GM06990 (cell line): Measurements from ENCODE around the gene CDK5RAP2.

Source experiments
- DNase-seq: peaks from one replicate; pipeline ENCODE4 v3.0.0-alpha.2; 2011; ENCODE audit not compliant: insufficient read length; ENCODE audit errors: extremely low read depth
- H3K27me3 ChIP-seq: replicated peaks from 2 replicates; pipeline ENCODE4 v1.6.0; 2011; ENCODE audit warnings: low read length; ENCODE audit not compliant: control insufficient read depth, insufficient read depth
- H3K36me3 ChIP-seq: 2 replicates; pipeline ENCODE4 v1.5.1; 2011; ENCODE audit warnings: low read length; ENCODE audit not compliant: control insufficient read depth, insufficient read depth
- H3K4me3 ChIP-seq: replicated peaks from 2 replicates; pipeline ENCODE4 v1.5.1; 2011; ENCODE audit warnings: low read depth, mild to moderate bottlenecking, control low read depth, low read length
- TF ChIP-seq, protein P1 (sequence below): IDR thresholded peaks from 2 replicates; pipeline ENCODE4 v1.5.1; 2011; ENCODE audit warnings: low read length, control low read depth, mild to moderate bottlenecking, inconsistent platforms; ENCODE audit not compliant: insufficient read depth, poor library complexity, severe bottlenecking

Gene CDK5RAP2

DNA sequence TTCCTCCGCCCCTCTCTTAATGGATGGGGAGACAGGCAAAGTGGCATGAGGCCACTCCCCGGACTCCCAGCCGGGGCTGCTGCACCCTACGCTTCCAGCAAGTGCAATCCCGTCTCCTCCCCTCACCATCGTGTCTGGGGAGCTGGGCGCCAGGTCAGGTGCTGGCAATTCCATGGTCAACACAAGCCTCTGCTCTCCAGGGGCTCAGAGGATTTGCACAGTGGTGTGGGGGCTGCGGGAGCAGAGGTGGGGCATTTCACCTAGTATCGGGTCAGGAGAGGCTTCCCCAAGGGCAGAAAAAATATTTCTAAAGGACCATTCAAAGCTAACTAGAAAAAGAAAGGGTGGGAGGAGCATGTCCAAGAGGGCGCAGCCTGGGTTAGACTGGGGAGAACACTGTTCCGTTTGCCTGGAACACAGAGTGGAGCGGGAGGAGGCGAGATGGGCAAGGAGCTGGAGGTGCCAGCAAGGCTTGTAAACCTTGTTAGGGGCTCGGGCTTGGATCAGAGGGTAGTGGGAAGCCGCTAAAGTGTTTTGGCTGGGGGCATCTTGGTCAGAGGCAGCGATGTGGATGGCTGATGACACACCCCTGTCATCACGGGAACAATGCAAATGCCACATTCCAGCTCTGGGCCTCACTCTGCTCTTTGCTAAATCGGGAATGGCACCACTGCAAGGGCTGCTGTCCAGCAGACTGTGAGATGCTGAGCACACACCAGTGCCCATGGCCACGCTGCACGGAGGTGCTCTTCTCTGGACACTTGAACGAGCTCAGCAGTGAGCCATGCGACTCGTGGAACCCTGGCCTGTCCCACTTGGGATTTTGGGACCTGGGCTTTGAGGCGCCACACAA is 191.7 kb downstream of the CDK5RAP2 start:
- H3K4me3 ChIP-seq, result no peak overlapping the region
- DNase-seq, result no peak
- TF ChIP-seq, protein P1, sequence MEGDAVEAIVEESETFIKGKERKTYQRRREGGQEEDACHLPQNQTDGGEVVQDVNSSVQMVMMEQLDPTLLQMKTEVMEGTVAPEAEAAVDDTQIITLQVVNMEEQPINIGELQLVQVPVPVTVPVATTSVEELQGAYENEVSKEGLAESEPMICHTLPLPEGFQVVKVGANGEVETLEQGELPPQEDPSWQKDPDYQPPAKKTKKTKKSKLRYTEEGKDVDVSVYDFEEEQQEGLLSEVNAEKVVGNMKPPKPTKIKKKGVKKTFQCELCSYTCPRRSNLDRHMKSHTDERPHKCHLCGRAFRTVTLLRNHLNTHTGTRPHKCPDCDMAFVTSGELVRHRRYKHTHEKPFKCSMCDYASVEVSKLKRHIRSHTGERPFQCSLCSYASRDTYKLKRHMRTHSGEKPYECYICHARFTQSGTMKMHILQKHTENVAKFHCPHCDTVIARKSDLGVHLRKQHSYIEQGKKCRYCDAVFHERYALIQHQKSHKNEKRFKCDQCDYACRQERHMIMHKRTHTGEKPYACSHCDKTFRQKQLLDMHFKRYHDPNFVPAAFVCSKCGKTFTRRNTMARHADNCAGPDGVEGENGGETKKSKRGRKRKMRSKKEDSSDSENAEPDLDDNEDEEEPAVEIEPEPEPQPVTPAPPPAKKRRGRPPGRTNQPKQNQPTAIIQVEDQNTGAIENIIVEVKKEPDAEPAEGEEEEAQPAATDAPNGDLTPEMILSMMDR, result no peak
- H3K36me3 ChIP-seq, result peaks cover 26% of the 10 kb centered on the region
- H3K27me3 ChIP-seq, result no peaks in the 10 kb centered on the region

DNA sequence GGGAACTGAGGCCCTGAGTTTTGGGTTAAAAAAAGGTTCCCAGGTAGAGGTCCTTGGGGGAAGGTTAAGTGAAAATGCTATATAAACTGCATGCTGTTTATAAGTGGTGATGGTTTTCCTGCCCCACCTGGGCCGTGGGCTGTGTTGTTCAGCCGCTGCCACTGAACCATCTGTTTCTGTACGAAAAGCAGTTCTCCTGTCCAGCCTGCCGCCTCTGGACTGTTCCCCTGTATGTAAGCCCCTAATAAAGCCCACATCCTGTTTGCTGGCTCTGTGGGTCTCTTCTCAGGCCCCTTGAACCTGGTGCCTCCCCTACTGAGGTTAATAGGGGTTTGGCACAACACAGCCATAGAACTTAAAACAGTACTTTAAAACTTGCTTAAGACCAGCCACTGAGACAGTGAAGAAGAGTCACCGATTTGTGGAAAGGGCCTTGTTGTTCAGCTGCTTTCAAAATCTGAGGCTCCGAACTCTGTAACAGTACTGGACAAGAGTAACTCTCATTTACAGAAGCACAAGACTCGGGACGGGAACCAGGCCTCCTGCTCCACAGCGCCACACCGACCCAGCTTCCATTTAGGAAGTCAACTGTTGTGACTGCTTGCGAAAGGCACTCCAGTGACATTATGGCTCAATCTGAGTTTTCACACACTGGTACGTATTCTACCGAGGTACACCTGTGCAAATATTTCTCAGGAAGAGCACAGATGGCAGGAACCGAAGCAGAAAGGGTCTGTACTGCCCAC is 192.5 kb downstream of the CDK5RAP2 start:
- TF ChIP-seq, protein P1, result no peak
- Histone ChIP-seq H3K4me3 (no peak overlapping the region), H3K36me3 (peaks cover 20% of the 10 kb centered on the region), H3K27me3 (no peaks in the 10 kb centered on the region)
- no peak for DNase-seq

DNA sequence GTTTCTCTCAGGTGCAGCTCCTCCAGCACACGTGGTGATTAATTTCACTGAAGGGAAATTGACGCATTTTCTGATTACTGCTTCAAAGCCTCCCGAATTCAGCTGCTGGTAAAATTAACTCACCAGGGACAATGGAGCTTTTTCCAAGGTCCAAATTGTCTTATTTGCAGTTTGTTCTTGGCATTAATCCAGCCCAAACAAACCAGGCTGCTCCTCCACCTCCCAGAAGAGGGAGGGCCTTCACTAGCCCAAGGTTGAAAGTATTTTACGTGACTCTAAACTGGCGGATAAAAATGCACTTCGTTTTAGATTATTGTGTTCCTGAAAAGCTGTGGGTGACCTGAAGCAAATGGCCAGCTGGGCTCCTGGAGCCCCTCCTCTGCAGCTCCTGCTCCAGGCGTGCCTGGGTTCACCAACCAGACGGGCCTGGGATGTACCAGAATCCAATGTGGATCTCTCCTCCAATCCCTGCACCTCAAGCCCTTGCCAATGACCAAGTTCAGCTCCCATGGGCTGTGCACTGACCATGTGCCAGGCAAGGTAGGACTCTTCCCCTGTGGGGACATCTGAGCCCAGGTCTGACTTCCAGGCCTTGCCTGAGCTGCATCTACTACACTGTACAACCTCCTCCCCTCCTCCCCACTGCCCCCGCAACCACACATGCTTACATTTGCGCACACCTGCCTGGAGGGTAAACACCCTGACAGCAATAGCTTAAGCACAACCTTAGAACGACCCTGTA is 193.4 kb downstream of the CDK5RAP2 start:
- no peak for DNase-seq
- Histone ChIP-seq H3K36me3 (peaks cover 13% of the 10 kb centered on the region), H3K4me3 (no peak overlapping the region), H3K27me3 (no peaks in the 10 kb centered on the region)
- TF ChIP-seq, protein P1, result no peak

DNA sequence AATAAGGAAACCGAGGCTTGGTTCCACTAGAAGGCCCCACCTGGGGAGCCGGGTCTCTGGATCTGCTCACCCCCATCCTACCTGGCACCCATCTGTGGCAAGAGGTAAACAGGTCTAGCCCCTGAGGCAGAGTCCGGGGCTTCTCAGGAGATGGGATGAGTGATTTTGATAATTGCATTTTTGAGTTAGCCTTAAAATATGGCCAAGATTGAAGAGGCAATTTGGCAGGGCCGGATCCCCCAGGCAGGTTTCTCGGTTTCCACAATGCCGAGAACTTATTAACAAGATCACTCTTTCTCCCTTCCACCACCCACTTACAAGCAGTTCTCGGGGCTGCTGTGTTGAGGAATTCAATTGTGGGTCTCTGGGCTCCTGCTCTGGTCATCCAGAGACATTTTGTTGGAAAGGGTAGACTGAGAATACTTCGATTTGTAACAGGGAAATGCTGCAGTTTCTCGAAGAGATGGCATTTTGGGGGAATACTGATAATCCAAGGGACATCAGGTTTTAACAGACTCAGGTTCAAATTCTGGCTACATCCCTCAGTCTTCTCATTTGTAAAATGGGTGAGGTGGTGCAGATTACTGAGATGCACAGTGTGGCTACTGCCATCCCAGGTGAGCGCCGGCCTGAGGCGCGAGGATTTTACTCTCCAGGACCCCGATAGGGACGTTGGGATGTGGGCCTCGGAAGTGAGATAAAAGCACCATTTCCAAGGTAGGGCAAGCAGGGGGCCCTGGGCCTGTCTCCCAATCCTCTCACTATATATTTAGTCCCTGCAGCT is 194.2 kb downstream of the CDK5RAP2 start:
- DNase-seq, result no peak
- TF ChIP-seq, protein P1, result no peak
- H3K27me3 ChIP-seq, result no peaks in the 10 kb centered on the region
- H3K4me3 ChIP-seq, result no peak overlapping the region
- peaks cover 8% of the 10 kb centered on the region for H3K36me3 ChIP-seq

DNA sequence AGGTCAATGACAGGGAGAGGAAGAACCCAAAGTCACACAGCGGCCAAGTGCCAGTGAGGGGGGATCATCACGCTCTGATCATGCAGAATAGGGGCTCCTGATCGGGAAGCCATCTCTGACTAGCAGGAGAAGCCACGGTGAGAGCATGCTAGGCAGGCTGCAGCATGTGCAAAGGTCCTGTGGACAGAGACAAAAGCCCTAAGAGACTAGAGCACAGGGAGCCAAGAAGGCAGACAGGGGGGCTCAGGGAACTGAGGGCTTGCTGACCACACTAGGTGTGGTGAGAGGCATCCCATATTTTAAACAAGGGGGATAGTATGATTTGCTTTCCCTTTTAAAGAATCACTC is 195.1 kb downstream of the CDK5RAP2 start:
- Histone ChIP-seq H3K36me3 (peaks cover 7% of the 10 kb centered on the region), H3K27me3 (no peaks in the 10 kb centered on the region), H3K4me3 (no peak overlapping the region)
- no peak for DNase-seq
- TF ChIP-seq, protein P1, result no peak
